Astrocyte of the spinal cord (primary cell): ENCODE data around the gene RAB18.
"Not testable (repeated sequence)": the region's sequence is repeated elsewhere in the genome, so short reads cannot be mapped to it uniquely, and the experiment has no call there.

ENCODE experiments used
- DNase-seq: peaks from one replicate; pipeline ENCODE4 v3.0.0; 2011; ENCODE audit warnings: low read depth, low spot score
- H3K4me3 ChIP-seq: 2 replicates; pipeline ENCODE4 v1.5.1; 2011; ENCODE audit warnings: low read depth, mild to moderate bottlenecking, low read length, moderate library complexity
- in situ Hi-C: cut with HindIII; loops from 2 replicates; pipeline ENCODE4 v1.10.0; 2017; ENCODE audit warnings: low sequenced_read_pairs
- TF ChIP-seq, protein P1 (sequence below): IDR thresholded peaks from 2 replicates; pipeline ENCODE4 v1.5.1; 2012; ENCODE audit warnings: low read depth, mild to moderate bottlenecking, low read length, inconsistent platforms

RAB18 gene

DNA sequence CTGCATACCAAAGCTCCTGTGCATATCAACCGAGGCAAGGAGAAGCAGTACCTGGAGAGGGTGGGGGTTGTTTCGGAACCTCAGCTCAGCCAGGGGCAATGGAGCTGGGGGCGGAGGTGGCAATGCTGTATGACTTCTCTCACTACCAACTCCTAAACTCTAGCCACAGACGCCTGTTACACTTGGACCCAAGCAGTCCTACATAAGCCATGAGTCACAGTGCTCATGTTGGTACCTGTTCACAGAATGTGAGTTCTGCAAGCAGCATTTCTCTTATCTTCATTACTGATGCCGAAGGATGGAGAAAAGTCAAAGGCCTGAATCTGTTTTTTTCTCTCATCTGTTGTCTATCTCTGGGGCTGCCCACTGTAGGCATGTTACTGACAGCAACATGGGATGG is 3.2 kb upstream of the RAB18 start:
- in situ Hi-C loops: no loop called here
- no peak overlapping the region for H3K4me3 ChIP-seq
- TF ChIP-seq, protein P1, sequence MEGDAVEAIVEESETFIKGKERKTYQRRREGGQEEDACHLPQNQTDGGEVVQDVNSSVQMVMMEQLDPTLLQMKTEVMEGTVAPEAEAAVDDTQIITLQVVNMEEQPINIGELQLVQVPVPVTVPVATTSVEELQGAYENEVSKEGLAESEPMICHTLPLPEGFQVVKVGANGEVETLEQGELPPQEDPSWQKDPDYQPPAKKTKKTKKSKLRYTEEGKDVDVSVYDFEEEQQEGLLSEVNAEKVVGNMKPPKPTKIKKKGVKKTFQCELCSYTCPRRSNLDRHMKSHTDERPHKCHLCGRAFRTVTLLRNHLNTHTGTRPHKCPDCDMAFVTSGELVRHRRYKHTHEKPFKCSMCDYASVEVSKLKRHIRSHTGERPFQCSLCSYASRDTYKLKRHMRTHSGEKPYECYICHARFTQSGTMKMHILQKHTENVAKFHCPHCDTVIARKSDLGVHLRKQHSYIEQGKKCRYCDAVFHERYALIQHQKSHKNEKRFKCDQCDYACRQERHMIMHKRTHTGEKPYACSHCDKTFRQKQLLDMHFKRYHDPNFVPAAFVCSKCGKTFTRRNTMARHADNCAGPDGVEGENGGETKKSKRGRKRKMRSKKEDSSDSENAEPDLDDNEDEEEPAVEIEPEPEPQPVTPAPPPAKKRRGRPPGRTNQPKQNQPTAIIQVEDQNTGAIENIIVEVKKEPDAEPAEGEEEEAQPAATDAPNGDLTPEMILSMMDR: no peak
- no peak for DNase-seq

DNA sequence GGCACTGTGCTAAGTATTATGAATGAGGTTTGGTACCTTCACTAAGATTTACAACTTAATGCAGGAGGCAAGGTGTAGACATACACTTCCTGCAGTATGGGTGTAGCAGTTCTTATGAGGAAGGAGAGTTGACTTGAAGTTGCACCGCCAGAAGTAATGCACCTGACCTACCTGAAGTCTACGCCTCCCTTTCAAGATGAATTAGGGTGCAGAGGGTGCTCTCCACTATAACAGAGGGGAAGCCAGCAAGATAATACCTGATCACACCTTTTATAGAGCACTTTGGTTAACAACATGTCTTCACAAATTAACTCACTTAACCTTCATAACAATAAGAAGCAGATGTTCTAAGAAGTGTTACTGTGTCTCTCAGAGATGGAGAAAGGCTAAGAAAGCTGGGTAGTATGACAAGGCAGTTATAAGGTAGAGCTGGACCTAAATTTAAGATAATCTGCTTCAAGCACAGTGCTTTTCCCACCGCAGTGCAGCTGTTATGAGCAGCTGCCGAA is 552 bp upstream of the RAB18 start:
- DNase-seq: no peak
- peak overlapping the region; percentile 83 for H3K4me3 ChIP-seq
- TF ChIP-seq, protein P1: no peak
- in situ Hi-C loops: no loop called here

DNA sequence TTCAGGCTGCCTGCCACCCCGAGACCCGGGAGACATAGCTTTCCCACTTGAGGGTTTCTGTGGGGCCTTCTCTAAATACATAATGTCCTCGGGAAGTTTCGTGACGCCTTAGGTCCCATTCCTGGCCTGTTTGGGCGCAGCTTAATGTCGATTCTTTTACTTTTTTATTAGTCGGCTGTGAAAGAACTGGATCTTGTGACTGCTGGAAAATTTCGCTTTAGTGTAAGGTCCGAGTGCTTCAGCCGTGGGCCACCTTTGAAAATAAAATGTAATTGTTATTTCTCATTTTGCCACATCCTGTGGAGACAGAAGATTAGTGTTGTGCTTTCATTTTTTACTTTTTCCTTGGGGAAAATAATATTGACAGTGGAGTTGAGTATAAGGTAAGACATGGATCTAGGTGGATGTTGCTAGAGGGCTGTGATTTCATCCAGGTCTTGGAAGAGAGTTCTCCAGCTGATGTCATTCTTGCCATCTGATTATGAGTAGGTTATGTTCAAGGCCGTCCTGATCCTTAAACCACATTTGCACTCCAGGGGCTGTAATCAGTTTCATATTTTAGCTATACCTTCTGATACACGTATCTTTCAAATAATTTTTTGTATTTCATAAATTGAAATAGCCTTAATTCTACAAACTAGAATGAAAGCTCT is 830 bp downstream of the RAB18 start:
- in situ Hi-C loops: no loop called here
- TF ChIP-seq, protein P1: no peak
- peak overlapping the region; percentile 83 for H3K4me3 ChIP-seq
- DNase-seq: peak; percentile 28

DNA sequence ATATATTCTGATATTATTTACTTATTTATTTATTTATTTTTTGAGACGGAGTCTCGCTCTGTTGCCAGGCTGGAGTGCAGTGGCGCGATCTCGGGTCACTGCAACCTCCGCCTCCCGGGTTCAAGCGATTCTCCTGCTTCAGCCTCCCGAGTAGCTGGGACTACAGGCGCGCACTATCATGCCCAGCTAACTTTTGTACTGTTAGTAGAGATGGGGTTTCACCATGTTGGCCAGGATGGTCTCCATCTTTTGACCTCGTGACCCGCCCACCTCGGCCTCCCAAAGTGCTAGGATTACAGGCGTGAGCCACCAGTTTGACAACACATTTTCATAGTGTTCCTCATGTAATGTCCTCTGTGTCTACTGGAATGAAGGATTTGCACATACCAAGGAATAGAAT is 1.4 kb downstream of the RAB18 start:
- peak overlapping the region; percentile 83 for H3K4me3 ChIP-seq
- DNase-seq, in situ Hi-C loops: not testable (repeated sequence)

GRCh38 chr10:27506280-27506679 is 2.2 kb downstream of the RAB18 start:
- no peak for DNase-seq
- H3K4me3 ChIP-seq: no peak overlapping the region
- TF ChIP-seq, protein P1: no peak
- in situ Hi-C loops: no loop called here

DNA sequence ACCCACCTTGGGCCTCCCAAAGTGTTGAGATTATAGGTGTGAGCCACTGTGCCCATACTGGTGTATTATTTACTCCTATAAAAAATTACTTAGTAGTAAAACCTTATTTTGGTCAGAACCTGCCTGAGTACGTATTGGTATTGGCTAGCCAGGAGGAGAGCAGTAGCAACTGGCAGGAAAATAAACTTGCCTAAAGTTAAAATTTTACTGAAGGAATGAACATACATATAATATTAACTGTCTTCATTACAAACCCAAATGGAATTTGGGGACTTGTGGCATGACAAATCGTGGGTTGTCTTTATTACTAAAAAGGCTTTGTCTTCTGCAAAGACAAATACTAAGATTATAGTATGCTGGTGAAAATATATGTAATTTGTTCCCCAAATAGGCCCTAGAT is 8.4 kb downstream of the RAB18 start:
- TF ChIP-seq, protein P1: no peak
- no peak for DNase-seq
- H3K4me3 ChIP-seq: no peak overlapping the region
- in situ Hi-C loops: no loop called here

DNA sequence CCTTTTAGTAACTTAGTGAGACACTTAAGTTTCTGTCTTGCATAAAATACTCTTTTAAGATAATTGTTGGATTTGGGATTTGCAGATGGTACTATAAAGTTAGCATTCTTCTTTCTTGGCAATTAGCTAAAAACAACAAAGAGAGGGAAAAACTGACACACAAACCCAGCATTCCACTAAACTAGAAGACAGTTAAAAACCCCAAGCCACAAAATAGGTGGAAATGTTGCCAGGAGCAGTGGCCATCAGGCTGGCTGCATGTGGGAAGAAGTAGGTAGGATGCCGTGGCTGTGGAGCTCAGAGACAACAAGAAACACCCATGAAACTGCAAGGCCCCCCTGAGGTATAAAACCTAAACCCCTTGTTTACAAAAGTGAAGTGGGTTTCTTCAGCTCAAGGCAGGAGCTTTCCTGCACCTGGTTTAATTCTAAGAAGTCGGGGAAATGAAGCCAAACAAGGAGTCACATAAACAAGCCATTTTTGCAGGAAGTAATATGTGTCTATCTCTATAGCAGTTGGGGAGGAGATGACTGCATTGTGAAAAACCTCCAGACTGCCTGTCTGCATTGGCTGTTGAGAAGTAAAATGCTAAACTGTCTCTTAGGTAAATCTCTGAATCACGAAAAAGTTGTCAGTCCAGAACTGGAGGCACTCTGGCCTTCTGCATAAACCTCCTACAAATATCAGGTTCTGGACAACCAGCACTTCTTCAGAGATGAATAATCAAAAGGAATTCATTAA is 9.5 kb downstream of the RAB18 start:
- peak; percentile 75 for DNase-seq
- in situ Hi-C loops: no loop called here
- TF ChIP-seq, protein P1: no peak
- H3K4me3 ChIP-seq: no peak overlapping the region
